ENCODE data around the gene RCSD1.

GRCh38 chr1:167634435-167634834, 4.4 kb downstream of the RCSD1 start:
- no peak for TF ChIP-seq CTCF (IDR thresholded peaks at IDR 0.05; ENCODE audit: low read depth, low read length)
- TF ChIP-seq EZH2phosphoT487 (IDR thresholded peaks at IDR 0.05; ENCODE audit: low read depth) = no peak
